Activated CD4-positive, alpha-beta T cell treated with anti-CD3 and anti-CD28 coated beads for 36 hours (primary cell): Measurements from ENCODE around the gene LAMC1. TPM values are rescaled to one million over a fixed set of nuclear protein-coding genes. Genes with fewer than 3 reads are reported as not detected.
"Not testable (repeated sequence)": the region's sequence is repeated elsewhere in the genome, so short reads cannot be mapped to it uniquely, and the experiment has no call there.

Experiments
- ATAC-seq: fragments of 200-7000 bp; cut with Tn5 transposase; one replicate; pipeline ENCODE4 v1.10.0; 2021; ENCODE audit warnings: mild to moderate bottlenecking, moderate library complexity
- CTCF ChIA-PET: fragments of 350-600 bp; sonication (Branson Sonifier 250); formaldehyde crosslinking; loops from one replicate; lab custom pipeline; 2021; ENCODE audit warnings: antibody characterized with exemption; lab: Charles Lee
- POLR2A ChIA-PET: fragments of 350-600 bp; sonication (Branson Sonifier 250); formaldehyde crosslinking; loops from one replicate; lab custom pipeline; 2021; ENCODE audit warnings: antibody characterized with exemption, inconsistent platforms; lab: Charles Lee
- DNase-seq: peaks from one replicate; pipeline ENCODE4 v3.0.0-alpha.2; 2020
- H3K27ac Mint-ChIP-seq: one replicate; pipeline ENCODE4 v1.8.0; 2021; ENCODE audit warnings: mixed read lengths
- H3K27me3 Mint-ChIP-seq: one replicate; pipeline ENCODE4 v1.8.0; 2021; ENCODE audit warnings: mixed read lengths
- H3K36me3 Mint-ChIP-seq: one replicate; pipeline ENCODE4 v1.8.0; 2021; ENCODE audit warnings: low read depth, mixed read lengths
- H3K4me1 Mint-ChIP-seq: one replicate; pipeline ENCODE4 v1.8.0; 2021; ENCODE audit warnings: mixed read lengths
- H3K4me3 Mint-ChIP-seq: one replicate; pipeline ENCODE4 v1.8.0; 2021; ENCODE audit warnings: mild to moderate bottlenecking, moderate library complexity, mixed read lengths
- H3K9me3 Mint-ChIP-seq: one replicate; pipeline ENCODE4 v1.8.0; 2021; ENCODE audit warnings: low read depth, mixed read lengths
- intact Hi-C, 2 experiments: fragments of 100-400 bp; cut with DNase I in 1 of 2; cut with micrococcal nuclease in 1 of 2; formaldehyde crosslinking; loops; one replicate each; pipeline versions ENCODE4 v1.14.2 to v1.15.1; 2022 to 2024; cut with DNase I, micrococcal nuclease
- total RNA-seq, 2 experiments: library from RNA; stranded (reverse); gene quantifications; one replicate each; pipeline ENCODE4 v1.2.3, GENCODE V29; 2021

The LAMC1 gene
- total RNA-seq, 2 experiments from 2014 or later, result 0.25 to 0.46 TPM

DNA sequence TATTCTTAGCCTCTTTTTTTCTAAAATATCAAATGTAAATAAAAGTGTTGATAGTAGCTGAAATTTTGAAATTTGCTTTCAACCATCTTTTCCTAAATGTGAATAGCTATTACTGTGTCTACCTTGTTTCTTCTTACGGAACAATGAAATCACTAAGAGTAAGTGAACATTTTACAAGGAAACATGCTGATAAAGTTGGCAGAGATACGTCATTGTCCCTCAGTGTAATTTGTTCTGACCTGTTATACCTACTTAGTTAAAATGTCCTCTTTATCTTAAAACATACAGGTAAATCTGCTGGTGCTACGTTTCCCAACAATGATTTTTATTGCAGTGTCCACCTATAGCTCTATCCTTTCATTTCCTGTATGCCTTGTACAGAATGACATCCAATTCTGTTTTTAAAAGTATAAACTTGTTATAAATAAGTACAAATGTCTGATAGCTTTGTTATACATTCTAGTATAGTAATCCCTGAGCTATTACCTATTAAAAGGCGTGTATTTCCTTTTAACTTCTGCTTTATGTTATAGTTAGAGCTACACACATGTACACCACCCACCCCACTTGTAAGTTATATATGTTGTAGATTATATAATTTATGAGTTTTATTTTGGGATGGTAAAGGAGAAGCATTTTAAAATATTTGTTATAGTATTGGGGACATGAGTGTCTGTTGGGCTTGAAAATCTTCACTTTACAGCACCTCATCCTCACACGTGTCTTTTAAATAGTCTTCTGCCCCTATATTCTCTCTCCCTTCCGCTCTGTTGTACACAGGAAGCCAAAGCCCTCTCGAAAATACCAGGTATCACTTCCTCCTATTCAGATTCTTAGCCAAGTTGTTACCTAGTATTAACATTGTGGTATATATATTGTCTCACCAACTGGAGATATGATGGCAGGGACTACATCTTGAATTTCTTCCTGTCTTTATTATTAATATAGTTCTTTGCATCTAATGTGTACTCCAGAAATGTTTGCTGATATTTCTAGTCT, 25.2 kb downstream of the LAMC1 start:
- Mint-ChIP-seq H3K27ac (no peak overlapping the region), H3K36me3 (no peaks in the 10 kb centered on the region), H3K27me3 (peaks cover 46% of the 10 kb centered on the region), H3K9me3 (no peaks in the 10 kb centered on the region), H3K4me1 (no peaks in the 10 kb centered on the region), H3K4me3 (no peak overlapping the region)
- POLR2A ChIA-PET, result no interaction called here
- intact Hi-C loops, result no loop called here
- DNase-seq (no peak), ATAC-seq (no peak)
- CTCF ChIA-PET, result interaction anchor here (0.8 kb wide), 1 partner anchor 234 kb away, joined by 3 read pairs; no protein-coding TSS in a partner anchor

DNA sequence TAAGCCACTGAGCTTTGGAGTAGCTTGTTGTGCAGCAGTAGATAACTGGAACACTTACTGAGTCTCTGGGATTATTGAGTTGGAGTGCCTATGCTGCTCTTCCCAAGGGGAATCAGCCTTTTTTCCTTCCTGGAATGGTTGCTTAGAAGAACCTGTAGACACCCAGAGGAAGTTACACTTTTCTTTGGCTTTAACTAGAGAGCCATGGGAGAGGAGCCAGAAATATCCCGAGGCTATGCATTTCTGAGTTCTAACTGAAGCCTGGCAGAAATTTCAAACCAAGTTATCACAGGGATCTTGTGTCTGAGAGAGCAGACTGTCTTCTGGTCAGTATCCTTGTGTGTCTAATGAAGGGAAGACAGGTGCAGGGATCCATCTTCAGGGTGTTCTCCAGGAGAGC, 28.3 kb downstream of the LAMC1 start:
- Mint-ChIP-seq H3K9me3 (no peaks in the 10 kb centered on the region), H3K27me3 (peaks cover 34% of the 10 kb centered on the region), H3K36me3 (no peaks in the 10 kb centered on the region), H3K27ac (no peak overlapping the region), H3K4me3 (no peak overlapping the region), H3K4me1 (no peaks in the 10 kb centered on the region)
- DNase-seq, result no peak
- no peak for ATAC-seq
- CTCF ChIA-PET, result interaction anchor here (0.6 to 1.1 kb wide), 2 partner anchors 89 to 607 kb away, joined by 3 to 4 read pairs; no protein-coding TSS in a partner anchor
- intact Hi-C loops, result no loop called here
- POLR2A ChIA-PET, result no interaction called here

DNA sequence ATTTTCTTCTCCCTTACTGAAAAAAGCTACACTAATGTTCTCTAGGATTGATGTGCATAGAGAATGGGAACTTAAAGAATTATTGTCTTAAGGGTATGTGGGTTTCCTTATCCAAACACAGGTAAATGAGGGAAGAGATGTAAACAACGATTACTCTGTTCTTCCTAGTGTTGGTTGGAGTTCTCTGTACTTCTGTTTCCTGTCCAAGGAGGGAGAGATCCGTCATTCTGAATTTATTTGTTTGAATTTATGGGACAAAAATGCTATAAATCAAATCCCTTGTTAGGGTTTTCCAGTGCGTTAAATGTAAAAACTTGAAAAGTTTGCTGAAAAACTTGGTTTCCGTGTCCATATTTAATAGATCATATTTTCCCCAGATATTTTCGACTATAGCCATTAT, 29.6 kb downstream of the LAMC1 start:
- intact Hi-C loops, result no loop called here
- H3K27ac Mint-ChIP-seq, result no peak overlapping the region
- no peak for ATAC-seq
- H3K36me3 Mint-ChIP-seq, result no peaks in the 10 kb centered on the region
- H3K4me1 Mint-ChIP-seq, result no peaks in the 10 kb centered on the region
- no peak for DNase-seq
- H3K4me3 Mint-ChIP-seq, result no peak overlapping the region
- ChIA-PET POLR2A (no interaction called here), CTCF (no interaction called here)
- peaks cover 29% of the 10 kb centered on the region for H3K27me3 Mint-ChIP-seq
- H3K9me3 Mint-ChIP-seq, result no peaks in the 10 kb centered on the region

DNA sequence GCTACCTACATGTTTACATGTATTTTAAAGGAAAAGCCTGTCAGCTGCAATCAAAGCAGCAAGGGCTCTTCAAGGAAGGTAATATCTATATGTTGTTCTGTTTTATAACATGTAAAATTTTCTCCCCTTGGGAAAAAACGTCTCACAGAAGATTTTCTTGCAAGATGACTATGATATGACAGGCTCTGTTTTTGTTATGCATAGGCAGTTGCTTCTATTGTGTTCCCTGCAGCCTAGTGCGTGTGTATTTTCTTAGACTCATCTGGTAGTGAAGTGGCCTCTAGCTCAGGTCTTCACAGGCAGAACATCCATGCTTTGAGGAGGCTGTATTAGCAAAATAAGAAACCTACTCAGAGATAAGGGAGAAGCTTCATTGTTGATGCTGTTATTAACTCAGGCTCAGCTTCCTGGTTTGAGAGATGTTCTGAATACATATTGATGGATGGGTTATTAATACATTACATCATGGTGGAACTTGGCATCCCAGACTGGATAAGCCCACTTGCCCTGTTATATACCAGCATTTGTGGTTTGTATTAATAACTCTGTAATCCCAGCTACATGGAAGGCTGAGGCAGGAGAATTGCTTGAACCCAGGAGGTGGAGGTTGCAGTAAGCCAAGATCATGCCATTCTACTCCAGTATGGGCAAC, 35.8 kb downstream of the LAMC1 start:
- no peaks in the 10 kb centered on the region for H3K9me3 Mint-ChIP-seq
- H3K4me3 Mint-ChIP-seq, result no peak overlapping the region
- DNase-seq, result no peak
- no peak for ATAC-seq
- POLR2A ChIA-PET, result no interaction called here
- no peak overlapping the region for H3K27ac Mint-ChIP-seq
- peaks cover 2% of the 10 kb centered on the region for H3K27me3 Mint-ChIP-seq
- H3K4me1 Mint-ChIP-seq, result no peaks in the 10 kb centered on the region
- CTCF ChIA-PET, result interaction anchor here (0.6 kb wide), 1 partner anchor 102 kb away, joined by 3 read pairs; no protein-coding TSS in a partner anchor
- H3K36me3 Mint-ChIP-seq, result no peaks in the 10 kb centered on the region
- intact Hi-C loops, result no loop called here

DNA sequence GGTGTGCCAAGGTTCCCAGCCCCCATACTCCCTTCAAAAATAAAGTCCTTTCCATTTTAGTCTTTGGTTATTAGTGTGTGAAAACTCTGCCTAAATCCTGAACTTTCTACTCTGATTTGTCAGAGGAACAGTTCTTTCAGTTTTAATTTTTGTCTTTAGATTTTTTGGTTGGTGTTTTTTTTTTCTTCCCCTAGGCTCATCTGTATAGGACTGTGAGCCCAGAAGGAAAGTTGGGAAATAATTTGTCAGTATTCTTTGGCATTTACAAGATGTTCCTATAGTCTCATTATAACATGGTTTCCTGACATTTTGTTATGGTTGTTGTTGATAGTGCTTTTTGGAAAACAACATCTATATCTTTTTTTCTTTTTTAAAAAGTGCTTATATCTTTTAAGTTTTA, 38.0 kb downstream of the LAMC1 start:
- no peak for ATAC-seq
- Mint-ChIP-seq H3K27me3 (peaks cover 4% of the 10 kb centered on the region), H3K27ac (no peak overlapping the region), H3K9me3 (no peaks in the 10 kb centered on the region), H3K36me3 (no peaks in the 10 kb centered on the region), H3K4me1 (no peaks in the 10 kb centered on the region), H3K4me3 (no peak overlapping the region)
- ChIA-PET CTCF (no interaction called here), POLR2A (no interaction called here)
- DNase-seq, result no peak
- intact Hi-C loops, result no loop called here

DNA sequence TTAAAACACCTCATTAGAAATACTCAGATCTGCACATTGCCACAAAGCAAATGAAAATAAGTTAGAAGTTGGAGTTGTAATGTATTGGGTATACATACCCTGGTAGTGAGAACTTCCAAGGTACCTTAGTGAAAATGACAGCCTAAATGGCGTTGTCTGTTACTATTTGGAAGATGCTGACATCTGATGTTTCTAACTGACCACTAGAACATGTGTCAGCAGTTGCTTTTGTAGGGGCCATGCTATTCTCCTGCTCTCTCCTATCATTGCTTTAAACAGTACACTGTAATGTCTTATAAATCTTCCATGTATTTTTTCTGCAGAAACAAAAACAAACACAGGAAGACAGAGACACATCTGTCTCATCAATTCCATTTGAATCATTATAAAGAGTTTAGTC, 40.1 kb downstream of the LAMC1 start:
- Mint-ChIP-seq H3K4me3 (no peak overlapping the region), H3K4me1 (no peaks in the 10 kb centered on the region), H3K36me3 (no peaks in the 10 kb centered on the region), H3K27ac (no peak overlapping the region), H3K9me3 (no peaks in the 10 kb centered on the region), H3K27me3 (peaks cover 7% of the 10 kb centered on the region)
- no peak for DNase-seq
- intact Hi-C loops, result no loop called here
- CTCF ChIA-PET, result interaction anchor here (1.6 kb wide), 1 partner anchor 10 kb away, joined by 3 read pairs; no protein-coding TSS in a partner anchor
- no peak for ATAC-seq
- POLR2A ChIA-PET, result no interaction called here

DNA sequence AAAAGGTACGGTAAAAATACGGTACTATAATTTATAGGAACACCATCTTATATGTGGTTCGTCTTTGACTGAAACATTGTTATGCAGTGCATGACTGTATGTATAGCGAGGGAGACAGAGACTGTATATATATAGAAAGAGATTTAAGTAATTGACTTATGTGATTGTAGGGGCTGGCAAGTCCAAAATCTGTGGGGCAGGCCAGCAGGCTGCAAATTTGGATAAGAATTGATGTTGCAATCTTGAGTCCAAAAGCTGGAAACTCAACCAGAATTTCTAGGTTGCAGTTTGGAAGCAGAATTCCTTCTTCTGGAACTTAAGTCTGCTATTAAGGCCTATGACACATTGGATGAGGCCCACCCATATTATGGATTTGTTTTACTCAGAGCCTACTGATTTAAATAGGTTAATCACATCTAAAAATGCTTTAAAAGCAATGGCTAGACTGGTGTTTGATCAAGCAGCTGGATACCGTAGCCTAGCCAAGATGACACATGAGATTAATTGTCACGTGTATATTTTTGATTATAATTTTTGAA, 42.0 kb downstream of the LAMC1 start:
- ChIA-PET POLR2A (no interaction called here), CTCF (interaction anchor here (0.8 kb wide), 1 partner anchor 11 kb away, joined by 4 read pairs; no protein-coding TSS in a partner anchor)
- ATAC-seq (no peak), DNase-seq (no peak)
- Mint-ChIP-seq H3K27ac (no peak overlapping the region), H3K4me3 (no peak overlapping the region), H3K9me3 (no peaks in the 10 kb centered on the region), H3K4me1 (no peaks in the 10 kb centered on the region), H3K27me3 (peaks cover 7% of the 10 kb centered on the region), H3K36me3 (no peaks in the 10 kb centered on the region)
- intact Hi-C loops, result no loop called here

DNA sequence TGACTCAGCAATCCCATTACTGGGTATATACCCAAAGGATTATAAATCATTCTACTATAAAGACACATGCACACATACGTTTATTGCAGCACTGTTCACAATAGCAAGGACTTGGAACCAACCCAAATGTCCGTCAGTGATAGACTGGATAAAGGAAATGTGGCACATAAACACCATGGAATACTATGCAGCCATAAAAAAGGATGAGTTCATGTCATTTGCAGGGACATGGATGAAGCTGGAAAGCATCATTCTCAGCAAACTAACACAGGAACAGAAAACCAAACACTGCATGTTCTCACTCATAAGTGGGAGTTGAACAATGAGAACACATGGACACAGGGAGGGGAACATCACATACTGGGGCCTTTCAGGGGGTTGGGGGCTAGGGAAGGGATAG, 43.2 kb downstream of the LAMC1 start:
- H3K27me3 Mint-ChIP-seq, intact Hi-C loops, H3K9me3 Mint-ChIP-seq, POLR2A ChIA-PET, H3K36me3 Mint-ChIP-seq, DNase-seq, ATAC-seq, H3K4me1 Mint-ChIP-seq, H3K27ac Mint-ChIP-seq, H3K4me3 Mint-ChIP-seq: not testable (repeated sequence)
- CTCF ChIA-PET, result interaction anchor here (0.8 kb wide), 1 partner anchor 10 kb away, joined by 4 read pairs; no protein-coding TSS in a partner anchor

DNA sequence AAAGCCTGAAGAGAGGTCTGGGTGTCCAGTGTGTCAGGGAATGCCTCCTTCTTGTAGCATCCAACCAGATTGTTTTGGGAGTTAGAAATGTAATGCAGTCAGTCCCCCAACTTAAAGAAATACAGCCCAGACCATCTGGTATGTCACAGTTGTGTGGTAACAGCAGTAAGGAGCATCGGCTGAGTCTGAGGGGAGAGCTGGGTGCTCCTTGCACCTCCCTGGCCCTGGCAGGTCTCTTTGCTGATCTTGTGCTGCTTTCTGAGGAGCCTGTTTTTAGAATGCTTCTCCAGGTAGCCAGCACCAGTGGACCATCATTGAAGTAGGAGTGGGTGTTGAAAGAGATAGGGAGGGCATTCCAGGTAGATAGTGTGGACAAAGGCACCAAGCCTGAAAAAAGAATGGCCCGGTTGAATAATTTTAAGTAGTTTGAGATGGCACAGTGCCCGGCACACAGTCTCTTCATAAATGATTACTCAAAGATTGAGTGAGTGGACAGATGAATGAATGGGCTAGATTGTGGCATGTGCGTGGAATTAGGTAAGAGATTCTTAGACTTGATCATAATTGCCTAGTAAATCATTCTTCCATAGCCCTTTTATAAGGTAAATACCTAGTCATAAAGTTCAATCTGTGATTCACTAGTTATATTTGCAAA, 46.5 kb downstream of the LAMC1 start:
- POLR2A ChIA-PET, result no interaction called here
- CTCF ChIA-PET, result no interaction called here
- Mint-ChIP-seq H3K4me1 (peaks cover 3% of the 10 kb centered on the region), H3K27me3 (peaks cover 5% of the 10 kb centered on the region), H3K4me3 (no peak overlapping the region), H3K27ac (no peak overlapping the region), H3K9me3 (no peaks in the 10 kb centered on the region), H3K36me3 (no peaks in the 10 kb centered on the region)
- ATAC-seq (no peak), DNase-seq (no peak)
- intact Hi-C loops, result no loop called here

DNA sequence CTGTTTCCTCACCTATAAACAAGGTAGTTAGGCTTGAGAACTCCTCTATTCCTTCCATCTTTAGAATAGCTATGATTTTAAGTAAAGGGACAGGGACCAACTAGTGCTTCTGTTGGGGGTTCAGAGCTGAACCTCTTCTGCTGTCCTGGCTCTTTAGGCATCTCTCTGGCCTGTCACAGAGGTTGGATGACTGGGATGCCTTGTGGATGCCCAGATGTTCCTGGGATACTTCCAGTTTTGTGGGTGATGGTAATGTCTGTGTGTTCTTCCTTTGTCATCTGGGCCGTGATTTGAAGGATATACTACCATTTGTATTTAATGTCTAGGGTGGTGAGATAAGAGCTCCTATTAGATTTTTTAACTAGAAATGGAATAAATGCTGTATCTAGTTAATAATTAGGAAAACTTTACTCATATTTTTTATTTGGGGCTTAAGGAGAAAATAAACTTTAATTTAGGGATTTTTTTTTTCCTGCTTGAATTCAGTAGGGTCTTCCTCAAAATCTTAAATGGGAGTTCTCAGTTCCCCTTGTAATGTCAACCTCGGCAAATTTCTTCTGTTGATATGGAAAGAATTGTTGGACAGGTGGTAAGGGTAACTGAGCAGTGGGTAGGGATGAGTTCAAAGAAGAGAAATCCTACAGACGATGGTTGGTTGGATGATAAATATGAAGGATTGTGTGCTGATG, 47.2 kb downstream of the LAMC1 start:
- intact Hi-C loops, result no loop called here
- Mint-ChIP-seq H3K27me3 (peaks cover 5% of the 10 kb centered on the region), H3K4me3 (no peak overlapping the region), H3K36me3 (no peaks in the 10 kb centered on the region), H3K4me1 (peaks cover 3% of the 10 kb centered on the region), H3K9me3 (no peaks in the 10 kb centered on the region), H3K27ac (no peak overlapping the region)
- POLR2A ChIA-PET, result no interaction called here
- CTCF ChIA-PET, result no interaction called here
- DNase-seq, result no peak
- no peak for ATAC-seq
